TTC549 (cell line): ENCODE data around the gene SAA4.

Experiments
- FAIRE-seq: peaks from 2 replicates; lab custom pipeline; 2012; peaks lifted over from hg19 to GRCh38; lab: Jason Lieb, UNC

SAA4 gene

GRCh38 chr11:18188796-18189195, 47.8 kb downstream of the SAA4 start:
- no peak for FAIRE-seq
